GM19468 (cell line): ENCODE results near the gene MSL3B.

Experiments used
- ATAC-seq: cut with Tn5 transposase; IDR thresholded peaks from one replicate; pipeline ENCODE4 v1.9.1; 2021; ENCODE audit warnings: mild to moderate bottlenecking, moderate library complexity, moderate number of reproducible peaks; ENCODE audit not compliant: unreplicated experiment; ENCODE audit errors: extremely low read depth

The MSL3B gene

GRCh38 chr2:233835230-233836186 lies 32.7 kb downstream of the MSL3B start:
- ATAC-seq: no peak

- no peak for ATAC-seq
These were observed 34.8 kb downstream of the MSL3B start for GRCh38 chr2:233833345-233833744.

- ATAC-seq: no peak
These were observed 35.3 kb downstream of the MSL3B start for GRCh38 chr2:233832869-233833311.

- no peak for ATAC-seq
These were observed 35.8 kb downstream of the MSL3B start for GRCh38 chr2:233832414-233832813.

GRCh38 chr2:233831861-233832260 lies 36.3 kb downstream of the MSL3B start:
- no peak for ATAC-seq

GRCh38 chr2:233831011-233831721 lies 37.0 kb downstream of the MSL3B start:
- ATAC-seq: no peak

- ATAC-seq: no peak
These were observed 37.9 kb downstream of the MSL3B start for GRCh38 chr2:233830111-233830802.

- no peak for ATAC-seq
These were observed 38.7 kb downstream of the MSL3B start for GRCh38 chr2:233829193-233830110.

- no peak for ATAC-seq
These were observed 39.5 kb downstream of the MSL3B start for GRCh38 chr2:233828546-233829192.

- ATAC-seq: no peak
These were observed 43.8 kb downstream of the MSL3B start for GRCh38 chr2:233824373-233824772.

- ATAC-seq: no peak
These were observed 44.5 kb downstream of the MSL3B start for GRCh38 chr2:233823731-233824121.

- ATAC-seq: no peak
These were observed 45.1 kb downstream of the MSL3B start for GRCh38 chr2:233822781-233823730.

GRCh38 chr2:233822101-233822771 lies 46.0 kb downstream of the MSL3B start:
- no peak for ATAC-seq

- ATAC-seq: no peak
These were observed 46.5 kb downstream of the MSL3B start for GRCh38 chr2:233821709-233822100.

GRCh38 chr2:233821196-233821595 lies 47.0 kb downstream of the MSL3B start:
- no peak for ATAC-seq

GRCh38 chr2:233820774-233821105 lies 47.4 kb downstream of the MSL3B start:
- no peak for ATAC-seq

GRCh38 chr2:233819884-233820773 lies 48.1 kb downstream of the MSL3B start:
- ATAC-seq: no peak
